Stimulated activated CD8-positive, alpha-beta memory T cell treated with anti-CD3 and anti-CD28 coated beads, Interleukin-15, amount 100 ng/mL, for 48 hours (primary cell): Measurements from ENCODE around the gene MLF1.

Experiments
- DNase-seq, 2 donors: peaks; one replicate each; pipeline ENCODE4 v3.0.0-alpha.2; 2020; ENCODE audit warnings: low read depth in 2 of 2

MLF1 gene

DNA sequence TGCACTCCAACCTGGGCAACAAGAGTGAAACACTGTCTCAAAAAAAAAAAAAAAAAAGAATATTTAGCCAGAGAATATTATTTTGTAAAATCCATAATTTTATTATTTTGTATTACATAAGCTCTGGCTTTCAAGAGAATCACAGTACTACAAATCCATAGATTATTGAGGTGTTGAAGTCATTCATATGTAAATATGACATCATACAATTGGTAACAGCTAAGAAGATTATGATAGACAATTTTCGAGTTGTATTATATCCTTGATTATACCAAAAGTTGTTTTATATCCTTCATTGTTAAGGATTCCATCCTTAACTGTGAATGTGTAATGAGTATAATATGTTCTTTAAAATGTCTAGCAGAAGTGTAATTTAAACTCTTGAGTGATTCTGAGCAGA lies 3.7 kb downstream of the MLF1 start:
- DNase-seq, result no peak

DNA sequence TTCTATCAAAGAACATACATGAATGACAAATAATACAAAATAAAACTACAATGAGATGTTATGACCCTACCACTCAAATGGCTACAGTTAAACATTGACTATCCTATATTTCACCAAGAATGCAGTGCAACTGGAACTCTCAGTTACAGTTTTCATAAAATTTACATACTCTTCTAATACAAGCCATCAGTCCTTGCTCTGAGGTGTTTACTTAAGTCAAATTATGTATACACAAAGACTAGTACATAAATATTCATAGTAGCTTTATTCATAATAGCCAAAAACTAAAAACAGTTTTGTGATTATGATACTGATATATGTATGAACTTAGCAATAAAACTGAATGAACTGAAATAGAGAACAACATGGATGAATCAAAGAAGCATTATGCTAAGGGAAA lies 19.2 kb downstream of the MLF1 start:
- DNase-seq, result no peak

DNA sequence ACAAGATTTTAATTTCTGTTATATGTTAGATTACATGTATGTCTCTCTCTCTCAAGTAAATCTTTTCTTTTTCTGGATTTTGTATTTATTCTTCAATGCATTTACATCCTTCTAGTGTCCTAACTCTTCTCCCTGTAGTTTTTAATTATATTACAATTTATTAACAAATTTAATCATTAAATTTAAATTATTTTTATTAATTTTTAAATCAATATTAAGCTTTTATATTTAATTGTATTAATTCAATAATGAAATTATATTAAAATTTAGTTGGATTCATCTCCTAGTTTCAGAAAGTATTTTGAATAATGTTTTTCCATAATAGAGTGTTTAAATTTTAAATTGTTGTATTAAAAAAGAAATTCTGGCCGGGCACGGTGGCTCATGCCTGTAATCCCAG lies 29.8 kb downstream of the MLF1 start:
- DNase-seq, result no peak

DNA sequence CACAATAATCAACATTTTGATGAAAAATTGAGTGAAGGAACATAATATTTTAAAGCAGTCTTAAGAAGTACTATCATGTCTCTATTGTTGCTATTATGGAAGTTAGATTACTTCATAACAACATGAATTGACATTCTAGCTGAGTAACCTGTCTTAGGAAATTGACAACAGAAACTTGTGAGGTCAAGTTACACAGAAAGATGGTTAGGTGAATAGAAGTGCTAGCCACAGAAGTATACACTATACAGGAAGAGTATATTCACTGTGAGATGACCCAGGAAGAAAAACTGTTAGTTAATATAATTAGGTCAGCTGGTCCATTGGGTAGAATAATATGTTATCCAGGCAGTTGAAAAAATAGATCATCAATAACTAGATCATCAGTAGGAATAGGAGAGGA lies 31.2 kb downstream of the MLF1 start:
- no peak for DNase-seq

DNA sequence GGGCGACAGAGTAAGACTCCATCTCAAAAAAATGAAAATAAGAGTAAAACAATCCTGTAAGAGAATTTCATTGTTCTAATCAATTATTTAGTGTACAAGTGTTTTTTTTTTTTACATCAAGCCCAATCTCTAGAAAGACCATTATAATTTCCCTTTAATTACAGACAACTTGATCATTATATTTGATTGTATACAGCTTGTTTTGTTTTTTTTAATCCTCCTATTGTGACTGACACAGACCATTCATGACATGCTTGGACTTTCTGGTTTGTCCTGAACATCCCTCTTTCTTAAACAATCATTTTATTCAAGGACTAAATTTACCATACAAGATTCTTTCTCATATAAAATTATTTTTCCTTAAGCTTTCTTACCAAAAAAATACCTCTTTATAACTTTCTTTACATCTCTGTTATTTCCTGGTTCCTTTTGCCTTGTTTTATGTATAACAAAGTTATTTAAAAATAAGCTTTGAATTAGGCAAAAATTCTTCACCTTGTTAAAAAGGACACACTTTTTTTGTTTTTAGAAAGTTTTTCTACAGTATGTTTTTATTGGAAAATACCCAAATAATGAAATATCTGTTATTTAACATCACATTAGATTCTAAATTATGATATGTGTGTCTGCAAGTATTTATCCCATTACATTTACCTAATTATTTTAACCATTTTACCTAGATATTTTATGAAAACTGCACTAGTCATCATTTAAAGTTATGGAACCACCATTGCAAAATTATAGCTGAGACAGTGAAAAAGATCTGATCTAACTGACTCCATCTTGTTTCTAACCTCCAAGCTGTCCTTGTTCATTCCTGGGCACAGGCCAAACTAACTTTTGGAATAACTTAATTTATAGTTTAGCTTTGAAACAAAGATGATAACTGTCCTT lies 47.2 kb downstream of the MLF1 start:
- DNase-seq, result no peak

DNA sequence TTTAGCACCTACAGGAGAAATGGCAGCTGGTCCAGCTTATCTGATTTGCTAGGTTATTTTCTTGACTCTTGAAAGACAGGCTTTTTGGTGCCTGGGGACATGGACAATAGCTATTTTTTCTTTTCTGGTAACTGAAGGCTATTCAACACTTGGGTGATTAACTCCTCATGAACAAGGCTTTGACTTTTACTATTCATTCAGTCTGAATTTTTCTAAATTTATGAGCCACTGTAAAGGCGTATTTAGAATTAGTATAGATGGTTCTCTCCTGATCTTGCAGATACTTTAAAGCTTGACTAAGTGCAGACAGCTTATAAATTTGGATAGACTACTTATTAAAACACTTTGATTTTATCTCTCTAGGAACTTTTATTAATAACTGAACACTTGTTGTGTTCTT lies 54.9 kb downstream of the MLF1 start:
- no peak for DNase-seq

DNA sequence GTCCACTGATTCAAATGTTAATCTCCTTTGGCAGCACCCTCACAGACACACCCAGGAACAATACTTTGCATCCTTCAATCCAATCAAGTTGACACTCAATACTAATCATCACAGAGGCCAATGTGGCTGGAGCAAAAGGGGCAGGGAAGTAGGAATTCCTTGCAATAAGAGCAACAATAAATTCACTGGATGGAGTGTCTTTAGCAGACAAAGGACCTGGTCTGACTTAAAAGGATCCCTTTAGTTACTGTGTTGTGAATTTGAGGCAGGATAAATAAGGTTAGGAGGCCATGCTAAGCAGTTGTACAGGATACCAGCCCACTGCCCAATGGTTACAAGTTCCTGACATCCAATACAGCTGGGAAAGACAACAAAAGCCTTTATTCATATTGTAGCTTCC lies 61.0 kb downstream of the MLF1 start:
- no peak for DNase-seq

DNA sequence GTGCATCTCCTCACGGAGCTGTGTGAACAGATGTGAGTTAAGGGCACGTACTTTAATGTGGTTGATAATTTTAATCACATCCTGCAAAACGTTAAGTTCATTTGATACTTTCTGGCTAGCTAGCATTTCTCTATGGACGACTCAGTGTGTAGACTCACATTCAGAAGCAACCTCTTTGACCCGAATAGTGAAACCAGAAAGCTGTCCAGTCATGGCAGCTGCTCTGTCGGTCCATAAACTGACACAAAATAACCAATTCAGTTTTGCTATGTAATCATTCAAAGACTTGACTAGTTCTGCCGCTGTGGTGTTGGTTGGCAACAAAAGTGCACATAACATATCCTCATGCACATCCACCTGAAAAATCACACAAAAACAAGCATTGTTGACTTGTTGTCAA lies 69.7 kb downstream of the MLF1 start:
- DNase-seq, result no peak

DNA sequence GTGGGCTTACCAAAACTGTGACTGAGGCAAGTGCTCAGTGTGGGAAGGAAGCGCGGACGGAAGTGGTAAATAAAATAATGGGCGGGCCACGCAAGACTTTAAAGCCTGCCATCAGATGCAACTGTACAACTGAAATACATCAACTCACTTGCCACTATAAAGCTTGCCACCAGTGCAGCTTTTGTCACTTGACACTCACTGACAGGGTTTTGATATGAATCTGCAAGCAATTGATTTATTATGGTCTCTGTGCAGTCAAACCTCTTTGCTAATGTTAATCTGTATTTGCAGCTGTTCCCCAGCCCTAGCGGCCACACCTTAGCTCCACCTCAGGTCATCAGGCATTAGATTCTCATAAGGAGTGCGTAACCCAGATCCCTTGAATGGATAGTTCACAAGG lies 71.0 kb downstream of the MLF1 start:
- DNase-seq, result no peak

DNA sequence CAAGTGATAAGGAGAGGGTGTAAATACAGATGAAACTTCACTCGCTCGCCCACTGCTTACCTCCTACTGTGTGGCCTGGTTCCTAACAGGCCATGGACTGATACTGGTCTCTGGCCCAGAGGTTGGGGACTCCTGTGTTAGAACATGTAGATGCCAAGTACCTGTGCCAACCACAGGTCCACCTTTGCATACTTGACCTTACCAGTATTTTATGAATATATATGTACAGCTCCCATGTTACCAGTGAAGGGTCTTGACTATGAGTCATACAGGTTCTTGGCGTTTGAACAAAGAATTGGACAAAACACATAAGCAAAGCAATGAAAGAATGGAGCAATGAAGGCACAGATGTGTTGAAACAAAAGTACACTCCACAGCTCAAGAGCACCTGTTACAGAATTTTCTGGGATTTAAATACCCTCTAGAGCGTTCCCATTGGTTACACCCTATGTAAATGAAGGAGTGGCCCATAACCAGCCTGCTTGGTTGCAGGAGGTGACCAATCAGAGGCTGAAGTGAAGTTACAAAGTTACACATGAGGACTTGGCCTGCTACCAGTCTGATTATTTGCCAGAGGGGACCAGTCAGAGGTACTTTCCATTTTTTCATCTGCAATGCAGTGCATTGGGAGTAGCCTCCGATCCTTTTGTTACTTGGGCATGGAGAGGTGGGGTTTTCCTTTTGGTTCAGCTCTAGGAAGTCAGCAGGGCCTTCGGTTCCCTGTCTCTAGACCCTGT lies 71.6 kb downstream of the MLF1 start:
- no peak for DNase-seq

DNA sequence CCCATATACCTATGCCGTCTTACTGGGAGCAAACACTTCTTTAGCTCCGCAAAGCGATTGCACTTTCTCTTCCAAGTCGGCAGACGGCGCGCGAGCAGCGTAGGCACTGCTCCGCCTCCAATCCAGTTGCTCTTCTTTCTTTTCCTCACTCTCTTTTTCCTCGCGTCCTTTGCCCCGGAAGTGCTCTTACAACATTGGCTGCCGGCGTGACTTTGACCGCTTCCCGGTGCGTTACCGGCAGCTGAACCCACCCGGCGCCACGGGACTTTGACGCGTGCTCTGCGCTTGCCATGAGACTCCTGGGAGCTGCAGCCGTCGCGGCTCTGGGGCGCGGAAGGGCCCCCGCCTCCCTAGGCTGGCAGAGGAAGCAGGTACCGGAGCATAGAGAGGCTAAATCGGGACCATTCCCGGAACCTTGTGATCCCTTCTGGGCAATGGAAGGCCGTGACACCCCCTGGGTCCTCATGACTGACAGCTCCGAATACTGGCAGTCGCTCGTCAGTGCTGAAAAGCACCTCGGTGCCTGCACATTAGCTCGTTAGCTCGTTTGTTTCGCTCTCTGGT lies 73.4 kb downstream of the MLF1 start, which contains the start of gene GFM1:
Gene GFM1, plus strand, starts transcription at position 183 of the 564 bp plus-strand sequence. Its CDS starts 108 bp downstream, at position 291.
- peak; percentile 79 to 83 for DNase-seq

DNA sequence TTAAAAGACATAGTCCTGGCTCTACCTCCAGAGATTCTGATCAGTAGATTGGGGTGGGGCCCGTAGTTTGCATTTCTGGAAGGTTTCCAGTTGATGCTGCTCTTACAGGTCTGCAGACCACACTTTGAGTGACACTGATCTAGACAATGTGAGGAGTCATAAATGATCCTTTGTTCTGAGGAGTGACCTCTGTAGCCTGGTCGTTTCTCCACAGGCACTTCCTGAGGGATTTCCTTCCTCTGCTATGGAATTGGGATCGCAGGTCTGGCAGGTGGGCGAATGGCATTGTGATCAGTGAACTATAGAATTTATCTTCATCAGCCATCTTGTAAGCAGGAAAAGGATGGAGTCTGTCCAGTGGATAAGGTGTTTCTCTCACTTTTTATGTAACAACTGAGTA lies 78.8 kb downstream of the MLF1 start:
- DNase-seq, result no peak

DNA sequence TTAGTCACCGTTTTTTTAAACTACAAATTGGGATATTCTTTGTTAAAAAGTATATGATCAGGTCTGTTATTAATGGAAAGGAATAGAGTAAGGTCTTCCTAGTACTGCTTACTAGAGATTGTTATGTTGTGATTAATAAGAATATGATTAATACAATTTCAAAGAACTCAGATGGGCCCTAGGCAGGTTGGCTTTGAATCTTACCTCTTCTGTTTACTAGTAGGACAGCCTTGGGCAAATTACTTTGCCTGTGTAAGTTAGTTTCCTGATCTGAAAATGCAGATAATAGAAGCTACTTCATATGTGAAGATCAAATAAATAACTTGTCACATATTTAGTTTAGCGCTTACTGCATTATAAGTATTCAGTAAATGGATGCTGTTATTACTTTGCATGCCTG lies 80.2 kb downstream of the MLF1 start:
- no peak for DNase-seq

DNA sequence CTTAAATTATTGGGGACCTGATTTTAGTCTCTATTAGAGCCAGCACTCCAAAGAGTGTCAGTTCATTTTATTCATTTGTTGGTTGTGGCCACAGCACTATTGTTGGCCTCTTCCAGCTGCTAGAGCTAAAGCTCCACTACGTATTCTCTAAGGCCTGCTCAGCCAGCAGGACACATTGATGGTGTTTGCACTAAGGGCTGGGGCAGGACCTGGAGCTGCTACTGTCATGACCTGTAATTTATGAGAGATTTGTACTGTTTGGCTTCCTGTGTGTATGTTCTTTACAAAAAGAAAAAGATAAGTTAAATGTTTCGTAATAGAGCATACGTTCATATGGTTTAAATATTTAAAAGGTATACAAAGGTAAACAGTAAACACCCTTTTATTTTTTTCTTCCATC lies 81.5 kb downstream of the MLF1 start:
- DNase-seq, result no peak
